NCI-H2081 (cell line): ENCODE measurements around the gene DPP6.
A peak's percentile ranks its signal among the peaks of the same experiment; 100 is the strongest.

Experiments used
- DNase-seq, 2 experiments: peaks; one replicate each; lab custom pipeline; 2025; lab: John Stamatoyannopoulos, UW

DPP6 gene

DNA sequence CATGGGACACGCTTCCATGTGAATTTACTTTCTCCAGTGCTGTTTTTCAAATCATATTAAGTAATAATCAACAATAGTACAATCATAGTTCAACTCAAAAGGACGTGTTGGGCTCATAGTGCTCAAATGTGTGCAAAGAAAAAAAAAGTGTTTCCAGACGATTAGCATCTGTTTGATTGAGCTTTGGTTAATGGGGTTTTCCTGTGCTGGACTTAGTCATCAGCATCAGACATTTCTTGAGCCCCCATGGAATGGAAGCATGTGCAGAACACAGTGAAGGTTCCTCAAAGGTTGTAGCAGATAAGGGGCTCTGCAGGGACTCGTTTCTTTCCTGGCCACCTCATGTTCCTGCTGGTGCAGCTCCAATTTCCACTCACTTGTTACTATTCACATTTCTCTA, 716.8 kb downstream of the DPP6 start:
- no peak for DNase-seq

DNA sequence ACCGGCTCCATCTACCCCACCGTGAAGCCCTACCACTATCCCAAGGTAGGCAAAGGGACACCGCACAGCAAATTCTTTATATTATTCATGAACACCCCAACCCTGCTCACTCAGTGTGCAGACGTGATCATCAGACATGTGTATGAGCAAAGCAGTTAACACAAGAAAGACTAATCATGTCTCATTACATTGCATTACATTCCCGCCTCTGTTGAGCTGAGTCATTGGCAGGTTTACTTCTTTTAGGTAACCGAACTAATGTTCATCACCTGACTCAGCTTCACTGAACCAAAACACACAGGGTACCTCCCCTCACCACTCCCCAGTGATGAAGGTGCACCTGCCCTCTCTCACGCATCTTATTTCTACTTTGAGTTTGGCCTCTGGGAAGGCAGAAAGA, 717.3 kb downstream of the DPP6 start:
- no peak for DNase-seq

DNA sequence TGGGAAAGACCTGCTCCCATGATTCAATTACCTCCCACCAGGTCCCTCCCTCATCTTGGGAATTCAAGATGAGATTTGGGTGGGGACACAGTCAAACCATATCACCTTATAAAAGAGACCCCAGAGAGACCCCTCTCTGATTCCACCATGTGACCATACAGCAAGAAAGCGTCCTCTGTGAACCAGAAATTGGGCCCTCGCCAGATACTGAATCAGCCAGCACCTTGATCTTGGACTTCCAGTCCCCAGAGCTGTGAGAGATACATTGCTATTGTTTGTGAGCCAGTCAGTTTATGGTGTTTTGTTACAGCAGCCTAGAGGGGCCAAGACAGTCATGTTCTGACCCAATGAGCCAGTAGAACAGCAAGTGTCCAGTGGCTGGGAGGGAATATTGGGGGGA, 718.2 kb downstream of the DPP6 start:
- DNase-seq, result no peak

DNA sequence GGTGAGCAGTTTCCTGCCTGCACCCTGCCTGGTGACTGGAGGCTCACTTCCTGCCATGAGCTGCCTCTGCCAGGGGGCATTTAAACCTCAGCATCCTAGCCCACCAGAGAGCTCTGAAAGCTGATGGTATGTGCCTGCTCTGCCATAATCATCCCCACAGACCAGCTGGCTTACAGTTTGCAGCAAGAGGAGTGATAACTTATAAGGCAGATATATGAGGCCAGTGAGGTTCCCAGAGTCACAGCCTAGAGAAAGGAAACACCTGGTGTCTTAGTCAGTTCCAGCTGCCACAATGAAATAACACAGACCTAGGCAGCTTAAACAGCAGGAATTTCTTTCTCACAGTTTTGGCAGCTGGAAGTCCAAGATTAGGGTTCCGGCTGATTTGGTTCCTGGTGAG, 718.8 kb downstream of the DPP6 start:
- DNase-seq, result no peak

DNA sequence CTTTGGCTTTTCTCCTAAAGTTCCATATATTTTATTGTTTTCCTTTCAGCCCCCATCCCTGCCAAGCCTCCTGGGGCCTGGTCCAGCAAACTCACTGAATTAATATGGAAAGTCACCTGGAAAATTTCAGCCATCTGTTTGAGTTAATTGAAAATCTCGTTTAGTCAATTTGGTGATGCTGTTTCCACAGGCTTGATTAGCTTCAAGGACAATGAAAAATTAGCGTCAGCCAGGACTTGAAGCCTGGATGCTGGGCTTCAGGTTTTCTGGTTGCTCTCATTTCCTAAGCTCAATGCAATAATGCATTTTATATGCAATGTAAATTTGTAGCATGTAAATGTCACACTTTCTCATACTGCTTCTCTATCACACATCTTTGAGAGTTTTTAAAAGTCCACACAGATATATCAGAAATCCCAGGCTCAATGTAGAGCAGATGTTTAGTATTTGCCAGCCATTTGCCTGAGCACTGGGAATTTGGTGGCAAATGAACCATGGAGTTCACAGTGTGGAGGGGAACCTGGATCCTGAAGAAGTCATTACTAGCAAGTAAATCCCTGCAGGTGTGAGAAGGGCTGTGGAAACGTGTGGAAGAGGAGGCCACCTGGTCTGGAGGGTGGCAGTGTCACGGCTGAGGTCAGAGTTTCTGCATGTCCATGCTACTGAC, 722.2 kb downstream of the DPP6 start:
- DNase-seq, result no peak

DNA sequence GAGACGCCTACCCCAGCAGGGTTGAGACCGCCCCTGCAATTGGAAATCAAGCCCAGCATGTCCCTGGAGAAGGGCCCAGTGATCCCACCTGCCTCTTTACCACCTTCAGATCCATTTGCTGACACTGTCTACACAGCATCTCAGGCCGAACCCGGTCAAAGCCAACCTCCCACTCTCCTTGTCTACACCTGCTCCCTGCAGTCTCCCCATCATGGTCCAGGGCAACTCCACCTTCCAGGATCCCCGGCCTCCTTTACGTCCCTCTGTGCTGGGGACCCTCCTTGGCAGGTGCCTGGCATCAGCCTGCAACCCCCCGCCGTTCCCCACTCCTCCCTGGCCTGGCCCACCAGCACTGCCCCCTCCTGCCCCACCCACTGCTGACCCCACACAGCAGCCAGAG, 723.5 kb downstream of the DPP6 start:
- DNase-seq, result no peak

DNA sequence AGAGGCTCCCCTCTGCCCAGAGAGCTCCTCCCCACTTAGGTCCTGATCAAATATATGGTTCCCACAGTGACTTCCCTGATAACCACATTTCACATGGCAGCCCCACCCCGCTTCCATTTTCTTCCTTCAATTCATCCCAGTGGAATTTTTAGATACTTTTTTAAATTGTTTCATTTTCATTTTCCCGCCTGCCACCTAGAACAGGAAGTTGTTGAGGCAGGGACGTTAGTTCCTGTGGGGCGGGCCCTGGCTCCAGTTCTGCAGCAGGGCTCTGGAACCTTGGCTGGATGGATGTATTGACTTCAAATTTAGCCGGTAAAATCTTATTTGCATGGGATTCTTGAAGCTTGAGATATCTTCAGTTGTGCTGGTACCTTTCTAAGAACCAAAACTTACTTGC, 724.2 kb downstream of the DPP6 start:
- DNase-seq, result no peak

DNA sequence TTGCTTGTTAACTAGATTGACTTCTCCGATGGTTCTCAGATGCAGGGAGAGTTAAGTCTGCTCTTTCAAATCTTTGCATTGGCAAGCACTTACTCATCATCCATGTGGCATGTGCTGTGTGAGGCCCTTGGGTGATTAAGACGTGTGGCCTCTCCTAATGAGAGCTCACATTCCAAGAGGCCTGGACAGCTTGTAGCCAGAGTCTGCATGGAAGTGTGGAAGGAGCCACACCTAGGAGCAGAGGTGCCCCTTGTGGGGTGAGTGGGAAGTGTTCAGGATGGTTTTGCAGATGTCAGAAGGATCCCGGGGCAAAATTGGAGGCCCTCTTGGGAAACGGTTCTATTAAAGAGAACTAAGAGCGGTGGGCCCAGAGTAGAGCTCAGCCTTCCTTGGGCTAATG, 724.8 kb downstream of the DPP6 start:
- DNase-seq, result no peak

DNA sequence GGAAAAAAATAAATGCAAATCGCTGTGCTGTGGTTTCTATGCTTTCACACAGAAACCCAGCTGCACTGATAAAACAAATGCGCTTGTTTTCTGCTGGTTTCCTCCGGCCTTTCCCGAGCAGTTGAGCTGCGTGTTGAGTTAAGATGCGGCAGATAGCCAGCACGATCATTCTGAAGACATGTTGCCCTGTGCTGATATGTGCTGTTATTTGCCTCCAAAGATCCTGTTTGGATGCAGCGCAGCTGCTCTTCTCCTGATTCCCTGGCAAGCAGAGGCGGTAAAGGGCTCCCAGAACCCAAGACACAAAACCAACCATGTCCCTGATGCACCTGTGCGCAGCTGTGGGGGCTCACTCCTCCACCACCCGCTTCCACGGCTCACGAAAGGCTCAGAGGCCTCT, 725.3 kb downstream of the DPP6 start:
- no peak for DNase-seq

DNA sequence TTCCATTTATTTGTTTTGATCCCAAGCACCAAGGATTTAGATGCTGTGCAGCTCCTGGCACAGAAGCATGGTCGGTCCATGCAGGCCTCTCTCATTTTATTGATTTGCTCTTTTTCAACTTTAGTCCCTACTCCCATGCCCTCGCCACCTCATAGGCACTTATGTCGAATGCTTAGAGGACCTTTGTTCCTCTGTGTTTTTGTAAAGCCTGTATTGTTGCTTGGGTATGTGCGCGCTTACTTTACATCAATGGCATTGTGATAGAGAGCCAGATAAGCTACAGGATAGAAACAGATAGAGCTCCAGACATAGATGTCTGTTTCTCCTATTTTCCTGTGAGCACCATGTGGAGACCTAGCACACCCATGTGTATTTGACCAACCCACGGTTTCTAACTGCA, 725.7 kb downstream of the DPP6 start:
- DNase-seq, result no peak

DNA sequence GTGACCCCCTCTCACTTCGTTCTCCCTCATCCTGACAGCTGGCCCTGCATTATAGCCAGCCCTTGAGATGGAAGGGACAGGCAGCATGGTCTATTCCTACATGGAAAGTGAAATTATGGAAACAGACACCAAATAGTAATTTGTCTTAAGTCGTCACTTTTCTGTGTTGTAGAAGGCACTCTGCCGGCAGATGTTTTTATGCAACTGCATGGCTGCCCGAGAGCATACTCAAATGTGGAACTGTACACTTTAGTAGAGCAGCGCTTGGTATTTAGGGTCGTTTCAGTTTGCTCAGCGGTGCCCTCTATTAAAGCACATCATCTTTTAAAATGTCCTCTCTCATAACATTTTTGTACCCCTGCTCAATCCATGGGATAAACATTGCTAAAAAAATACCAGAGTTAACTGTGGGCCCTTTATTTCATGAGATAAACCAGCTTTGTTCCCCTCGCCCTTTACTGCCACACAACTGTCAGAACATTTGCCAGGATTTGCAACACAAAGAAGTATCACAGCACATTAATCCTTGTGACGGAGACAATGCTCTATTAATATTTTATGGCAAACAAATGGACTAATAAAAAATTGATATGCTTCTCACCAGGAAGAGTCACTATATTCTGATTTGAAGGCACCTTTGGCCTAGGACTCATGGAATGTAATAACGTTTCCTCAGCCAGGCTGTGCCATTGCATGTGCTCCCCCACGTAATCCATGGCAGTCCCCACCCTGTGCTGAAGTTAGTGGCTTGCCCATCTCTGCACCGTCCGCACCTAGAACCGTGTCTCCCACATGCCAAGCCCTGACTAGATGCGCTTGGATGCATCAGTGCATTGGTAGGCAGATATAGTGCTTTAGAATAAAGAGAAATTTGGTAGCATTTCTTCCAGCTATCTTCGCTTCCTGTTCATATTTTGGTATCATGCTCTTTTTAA, 729.4 kb downstream of the DPP6 start:
- no peak for DNase-seq

DNA sequence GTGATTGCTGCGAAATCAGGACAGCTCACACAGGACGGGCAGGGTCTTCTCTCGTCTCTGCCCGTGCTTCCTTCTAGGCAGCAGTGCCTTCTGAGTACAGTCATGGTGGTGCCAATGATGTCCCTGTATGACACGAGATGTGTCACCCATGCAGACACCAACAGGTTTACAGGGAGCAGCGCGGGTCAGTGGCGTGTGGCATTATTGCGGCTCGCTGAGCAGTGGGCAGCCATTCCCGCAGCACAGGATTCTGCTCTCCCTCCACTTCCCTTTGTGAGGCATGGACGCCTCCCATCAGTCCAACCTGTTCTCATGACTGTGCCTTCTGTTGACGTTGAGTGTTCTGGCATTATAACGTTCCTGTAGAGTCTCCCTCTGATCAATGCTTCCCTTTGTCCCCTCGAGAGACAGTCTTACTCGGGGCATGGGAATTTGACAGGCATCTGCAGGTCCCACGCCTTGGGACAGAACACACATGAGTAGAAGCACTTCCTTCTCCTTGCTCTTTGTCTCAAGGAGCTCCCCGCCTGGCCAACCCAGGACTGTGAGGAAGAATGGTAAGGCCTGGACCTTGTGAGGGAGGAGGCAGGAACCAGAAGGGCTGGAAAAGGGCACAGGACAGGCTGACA, 731.2 kb downstream of the DPP6 start:
- no peak for DNase-seq

DNA sequence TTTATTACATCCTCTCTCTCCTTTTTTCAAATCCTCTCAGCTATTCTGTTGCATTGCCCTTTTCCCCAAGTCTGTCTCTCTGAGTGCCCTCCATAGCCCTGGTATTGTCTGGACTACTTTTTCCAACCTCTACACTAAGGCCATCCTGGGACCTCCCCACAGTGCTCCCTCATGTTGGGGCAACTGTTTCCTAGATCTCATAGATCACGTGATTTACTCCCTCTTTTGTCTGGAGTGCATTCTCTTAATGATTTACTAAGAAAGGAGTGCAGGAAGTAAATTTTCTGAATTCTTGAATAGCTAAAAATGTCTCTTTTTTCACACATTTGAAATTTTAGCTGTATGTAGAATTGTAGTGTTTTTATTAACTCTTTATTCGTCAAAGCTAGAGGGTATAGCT, 733.7 kb downstream of the DPP6 start:
- DNase-seq, result no peak

DNA sequence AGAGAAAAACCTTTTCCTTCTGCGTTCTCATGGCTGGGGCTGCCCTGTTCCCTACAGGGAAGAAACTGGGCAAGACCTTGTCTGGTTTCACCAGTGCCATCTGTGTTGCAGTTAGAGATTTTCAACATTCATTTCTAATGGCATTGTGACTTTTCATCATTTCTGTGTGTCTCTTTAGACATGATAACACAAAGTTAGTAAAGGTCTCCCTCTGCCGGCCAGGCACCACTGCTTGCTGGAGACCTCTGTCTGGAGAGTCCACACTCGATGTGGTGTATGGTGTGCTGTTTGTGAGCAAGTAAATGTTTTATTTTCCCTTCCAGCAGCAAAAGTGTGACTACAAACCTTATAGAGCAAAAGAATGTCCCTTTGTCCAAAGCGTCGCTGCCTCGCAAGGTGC, 737.2 kb downstream of the DPP6 start:
- no peak for DNase-seq

DNA sequence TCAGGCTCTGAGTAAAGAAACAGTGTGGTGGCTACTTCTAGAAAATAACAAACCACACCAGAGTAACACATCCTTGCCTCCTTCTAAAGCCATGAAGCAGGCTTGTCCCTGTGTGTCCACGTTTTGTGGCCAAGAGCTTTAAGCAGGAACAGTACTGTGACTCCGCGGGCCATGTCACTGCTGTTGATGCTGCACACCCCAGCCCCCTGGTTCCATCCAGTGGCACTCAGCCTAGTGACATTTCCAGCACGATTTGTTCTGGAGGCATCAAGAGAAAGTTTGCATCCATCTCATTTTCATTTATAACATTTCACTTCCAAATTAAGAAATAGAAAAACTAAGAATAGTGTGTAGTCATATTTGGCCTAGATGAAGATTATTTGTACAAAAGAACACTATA, 739.4 kb downstream of the DPP6 start:
- no peak for DNase-seq

DNA sequence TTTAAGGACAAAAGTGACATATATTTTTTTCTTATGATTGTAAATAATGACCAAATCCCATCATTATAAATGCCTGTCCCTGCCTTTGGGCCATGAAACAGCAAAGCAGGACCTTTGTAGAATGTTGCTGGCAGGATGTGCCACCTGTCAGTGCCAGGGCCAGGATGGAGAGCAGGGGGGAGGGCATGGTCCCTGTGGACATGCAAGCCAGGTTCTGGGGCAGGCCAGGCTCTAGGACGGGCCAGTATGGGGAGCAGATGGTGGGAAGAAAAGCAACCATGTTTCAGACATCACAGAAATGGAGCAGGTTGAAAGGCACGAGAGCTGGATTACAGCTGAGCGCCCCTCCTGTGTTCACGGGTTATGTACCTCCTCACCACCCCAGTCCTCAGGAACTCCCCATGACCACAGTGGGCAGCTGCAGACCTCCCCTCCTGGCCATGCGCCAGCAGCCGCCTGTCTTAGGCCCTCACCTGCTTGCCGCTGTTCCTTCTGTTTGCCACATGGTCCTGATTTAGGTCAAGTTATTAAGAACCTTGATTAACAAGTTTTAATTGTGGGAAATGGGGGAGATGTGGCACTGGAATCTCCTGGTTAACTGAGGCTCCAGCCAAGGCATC, 740.3 kb downstream of the DPP6 start:
- DNase-seq, result no peak

DNA sequence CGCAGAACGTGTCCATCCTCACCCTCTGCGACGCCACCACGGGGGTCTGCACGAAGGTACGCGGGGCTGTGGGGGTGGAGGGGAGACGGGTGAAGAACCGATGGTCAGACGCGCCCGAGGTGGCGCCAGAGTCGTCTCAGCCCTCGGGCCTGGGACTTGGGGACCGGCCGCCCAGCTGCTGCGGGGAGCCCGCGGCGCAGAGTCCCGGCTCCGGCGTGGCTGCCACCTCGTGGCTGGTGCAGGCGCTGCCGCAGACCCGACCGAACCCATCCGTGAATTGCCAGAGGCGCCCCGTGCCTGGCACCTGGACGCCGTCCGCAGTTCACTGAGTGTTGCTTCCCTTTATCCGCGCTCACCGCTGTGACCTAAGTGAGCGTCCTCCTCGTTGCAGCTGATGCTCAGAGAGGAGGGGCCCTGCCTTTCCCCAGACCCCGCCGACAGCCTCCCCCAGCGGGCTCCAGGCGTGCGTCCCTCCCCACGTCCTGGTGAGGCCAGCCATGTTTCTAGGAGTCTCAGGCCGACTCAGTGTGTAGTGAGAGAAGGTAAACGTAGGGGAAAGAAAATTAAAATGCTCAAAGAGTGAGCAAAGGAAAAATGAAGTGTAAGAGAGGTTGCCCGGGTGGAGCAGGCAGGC, 742.1 kb downstream of the DPP6 start:
- no peak for DNase-seq

DNA sequence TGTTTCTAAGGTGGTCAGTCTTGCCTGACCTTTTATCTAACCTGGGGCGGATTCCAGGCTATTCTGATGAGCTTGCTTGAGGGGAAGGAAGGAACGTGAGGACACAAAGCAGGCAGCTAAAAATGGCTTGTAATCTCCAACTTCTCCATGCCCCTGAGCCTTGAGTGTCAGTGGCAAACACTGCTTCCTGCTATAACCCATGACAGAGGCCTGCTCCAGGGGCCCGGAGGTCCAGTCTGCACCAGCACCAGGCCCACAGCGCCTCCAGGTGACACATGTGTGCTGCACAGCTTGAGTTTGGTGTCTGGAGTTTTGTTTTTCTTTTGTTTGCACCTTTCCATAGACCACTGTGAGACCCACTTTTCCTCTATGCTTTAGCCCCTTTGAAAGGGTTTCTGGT, 742.8 kb downstream of the DPP6 start:
- peak in 1 of 2 experiments; percentile 11 for DNase-seq

DNA sequence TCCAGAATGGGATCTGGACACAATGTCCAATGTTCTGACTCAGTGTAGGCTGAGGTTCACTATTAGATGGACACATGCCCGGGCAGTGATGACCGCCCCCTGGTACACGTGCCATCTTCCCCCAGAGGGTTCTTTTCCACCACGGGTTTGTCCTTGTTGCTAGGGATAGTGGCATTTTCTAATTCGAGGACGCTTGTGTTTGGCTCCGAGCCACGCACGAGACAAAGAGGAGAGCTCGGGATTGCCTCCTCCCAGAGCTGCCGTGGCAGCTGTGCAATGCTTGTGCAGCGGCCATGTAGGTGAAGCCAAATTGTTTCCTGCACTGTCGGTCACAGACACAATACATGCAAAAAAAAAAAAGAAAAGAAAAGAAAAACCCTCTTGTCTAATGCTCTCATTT, 743.2 kb downstream of the DPP6 start:
- DNase-seq, result peak; percentile 50 to 73

DNA sequence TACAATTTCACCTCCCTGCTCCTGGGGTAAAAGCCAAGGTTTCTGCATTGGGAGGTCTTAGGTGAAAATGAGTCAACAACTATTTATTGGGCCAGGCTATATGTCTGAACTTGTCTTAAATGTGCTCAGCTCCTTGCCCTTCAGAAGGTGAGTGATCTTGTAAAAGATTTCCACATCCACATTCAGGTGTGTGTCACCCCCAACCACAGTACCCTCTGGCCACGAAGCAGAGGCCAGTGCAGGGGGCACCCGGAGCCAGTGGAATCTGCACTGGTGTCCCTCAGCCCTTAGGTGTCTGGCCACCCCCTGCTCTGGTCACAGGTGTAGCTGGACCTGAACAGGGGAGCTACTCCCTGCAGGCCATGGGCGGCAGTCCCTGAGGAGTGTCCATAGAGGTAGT, 752.3 kb downstream of the DPP6 start:
- DNase-seq, result no peak

DNA sequence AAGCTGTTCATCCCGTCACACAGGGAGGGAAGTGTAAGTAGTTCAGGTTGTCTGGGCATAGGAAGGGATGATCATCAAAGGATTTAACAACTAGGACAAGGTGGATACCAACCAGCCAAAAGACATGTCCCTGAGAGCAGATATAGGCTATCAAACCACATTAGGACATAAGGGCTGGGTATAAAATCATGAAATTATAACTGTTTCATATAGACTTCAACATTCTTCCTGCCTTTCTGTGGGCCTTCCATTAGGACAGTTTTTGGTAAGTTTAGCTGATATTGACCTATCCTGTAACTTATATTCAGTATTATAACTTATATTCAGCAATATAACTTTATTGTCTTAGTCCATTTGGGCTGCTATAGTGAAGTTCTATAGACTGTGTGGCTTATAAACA, 759.8 kb downstream of the DPP6 start:
- DNase-seq, result no peak

DNA sequence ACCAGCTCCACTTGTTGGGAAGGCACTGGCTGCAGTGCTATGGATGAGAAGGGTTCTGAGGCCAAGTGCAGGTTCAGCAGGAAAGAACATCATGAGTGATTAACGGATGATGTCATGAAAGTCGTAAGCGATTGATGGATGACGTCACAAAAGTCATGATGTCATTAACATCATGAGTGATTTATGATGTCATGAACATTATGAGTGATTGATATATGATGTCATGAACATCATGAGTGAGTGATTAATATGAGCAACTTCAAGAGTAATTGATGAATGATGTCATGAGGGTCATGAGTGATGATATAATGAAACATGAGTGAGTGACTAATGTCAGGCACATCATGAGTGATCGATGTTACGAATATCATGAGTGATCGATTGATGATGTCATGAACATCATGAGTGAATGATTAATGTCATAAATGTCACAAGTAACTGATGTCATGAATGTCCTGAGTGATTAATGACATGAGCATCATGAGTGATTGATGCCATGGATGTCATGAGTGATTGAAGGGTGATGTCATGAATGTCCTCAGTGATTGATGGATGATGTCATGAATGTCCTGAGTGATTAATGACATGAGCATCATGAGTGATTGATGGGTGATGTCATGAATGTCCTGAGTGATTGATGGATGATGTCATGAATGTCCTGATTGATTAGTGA, 765.2 kb downstream of the DPP6 start:
- DNase-seq, result no peak
